Skeletal muscle satellite cell (primary cell): Measurements from ENCODE around the gene PRR9.

Experiments
- H3K27me3 ChIP-seq: 2 replicates; pipeline ENCODE4 v1.7.0; 2013; ENCODE audit warnings: low read length; ENCODE audit not compliant: control insufficient read depth, insufficient read depth
- H3K36me3 ChIP-seq: 2 replicates; pipeline ENCODE4 v1.7.0; 2013; ENCODE audit warnings: mild to moderate bottlenecking, control low read depth, low read length; ENCODE audit not compliant: insufficient read depth
- H3K4me1 ChIP-seq: 2 replicates; pipeline ENCODE4 v1.7.0; 2013; ENCODE audit warnings: low read length; ENCODE audit not compliant: control insufficient read depth, insufficient read depth
- H3K4me2 ChIP-seq: 2 replicates; pipeline ENCODE4 v1.7.0; 2013; ENCODE audit warnings: mild to moderate bottlenecking, low read length
- H3K4me3 ChIP-seq: 2 replicates; pipeline ENCODE4 v1.7.0; 2013; ENCODE audit warnings: low read length
- H3K9ac ChIP-seq: 2 replicates; pipeline ENCODE4 v1.7.0; 2013; ENCODE audit warnings: mild to moderate bottlenecking, low read depth, low read length, moderate library complexity
- H3K9me3 ChIP-seq: replicated peaks from 2 replicates; pipeline ENCODE4 v1.7.0; 2013; ENCODE audit warnings: mild to moderate bottlenecking, control low read depth, low read length

The PRR9 gene

GRCh38 chr1:153251988-153252387, 34.6 kb downstream of the PRR9 start:
- Histone ChIP-seq H3K9ac (no peak overlapping the region), H3K4me2 (no peak overlapping the region), H3K4me3 (no peak overlapping the region), H3K9me3 (no peaks in the 10 kb centered on the region), H3K4me1 (no peaks in the 10 kb centered on the region), H3K27me3 (no peaks in the 10 kb centered on the region), H3K36me3 (no peaks in the 10 kb centered on the region)

GRCh38 chr1:153253076-153253475, 35.7 kb downstream of the PRR9 start:
- H3K4me1 ChIP-seq: no peaks in the 10 kb centered on the region
- H3K9me3 ChIP-seq: no peaks in the 10 kb centered on the region
- H3K36me3 ChIP-seq: no peaks in the 10 kb centered on the region
- H3K4me2 ChIP-seq: no peak overlapping the region
- H3K9ac ChIP-seq: no peak overlapping the region
- no peak overlapping the region for H3K4me3 ChIP-seq
- no peaks in the 10 kb centered on the region for H3K27me3 ChIP-seq

- Histone ChIP-seq H3K4me1 (no peaks in the 10 kb centered on the region), H3K9ac (no peak overlapping the region), H3K27me3 (peaks cover 4% of the 10 kb centered on the region), H3K4me2 (no peak overlapping the region), H3K4me3 (no peak overlapping the region), H3K9me3 (no peaks in the 10 kb centered on the region), H3K36me3 (no peaks in the 10 kb centered on the region)
These were observed 36.3 kb downstream of the PRR9 start for GRCh38 chr1:153253693-153254092.

- peaks cover 49% of the 10 kb centered on the region for H3K27me3 ChIP-seq
- no peaks in the 10 kb centered on the region for H3K36me3 ChIP-seq
- no peak within 1 kb of the TSS for H3K4me2 ChIP-seq
- H3K4me1 ChIP-seq: peaks cover 9% of the 10 kb centered on the region
- H3K9me3 ChIP-seq: no peaks in the 10 kb centered on the region
- H3K4me3 ChIP-seq: no peak within 1 kb of the TSS
- H3K9ac ChIP-seq: no peak within 1 kb of the TSS
These were observed 42.0 kb downstream of the PRR9 start, which contains the start of gene LORICRIN for GRCh38 chr1:153259387-153259786. LORICRIN (plus strand) TSS chr1:153259687; CDS start chr1:153260950, 1,263 bp downstream.

- peaks cover 56% of the 10 kb centered on the region for H3K27me3 ChIP-seq
- H3K9ac ChIP-seq: no peak overlapping the region
- peak overlapping the region; percentile 73 for H3K4me2 ChIP-seq
- H3K9me3 ChIP-seq: no peaks in the 10 kb centered on the region
- H3K36me3 ChIP-seq: no peaks in the 10 kb centered on the region
- no peak overlapping the region for H3K4me3 ChIP-seq
- H3K4me1 ChIP-seq: peaks cover 9% of the 10 kb centered on the region
These were observed 43.3 kb downstream of the PRR9 start for GRCh38 chr1:153260585-153261280.

- H3K36me3 ChIP-seq: no peaks in the 10 kb centered on the region
- peak overlapping the region; percentile 65 for H3K4me3 ChIP-seq
- H3K4me1 ChIP-seq: peaks cover 9% of the 10 kb centered on the region
- H3K4me2 ChIP-seq: peak overlapping the region; percentile 73
- no peak overlapping the region for H3K9ac ChIP-seq
- H3K27me3 ChIP-seq: peaks cover 56% of the 10 kb centered on the region
- H3K9me3 ChIP-seq: no peaks in the 10 kb centered on the region
These were observed 44.1 kb downstream of the PRR9 start for GRCh38 chr1:153261281-153262069.

GRCh38 chr1:153262070-153262366, 44.6 kb downstream of the PRR9 start:
- Histone ChIP-seq H3K9me3 (no peaks in the 10 kb centered on the region), H3K4me2 (peak overlapping the region; percentile 73), H3K9ac (no peak overlapping the region), H3K4me1 (peaks cover 9% of the 10 kb centered on the region), H3K27me3 (peaks cover 56% of the 10 kb centered on the region), H3K4me3 (peak overlapping the region; percentile 65), H3K36me3 (no peaks in the 10 kb centered on the region)

GRCh38 chr1:153262462-153263157, 45.2 kb downstream of the PRR9 start:
- no peak overlapping the region for H3K9ac ChIP-seq
- H3K36me3 ChIP-seq: no peaks in the 10 kb centered on the region
- no peak overlapping the region for H3K4me3 ChIP-seq
- H3K27me3 ChIP-seq: peaks cover 56% of the 10 kb centered on the region
- no peaks in the 10 kb centered on the region for H3K9me3 ChIP-seq
- H3K4me2 ChIP-seq: no peak overlapping the region
- H3K4me1 ChIP-seq: peaks cover 9% of the 10 kb centered on the region

- Histone ChIP-seq H3K4me1 (peaks cover 9% of the 10 kb centered on the region), H3K27me3 (peaks cover 35% of the 10 kb centered on the region), H3K9me3 (no peaks in the 10 kb centered on the region), H3K36me3 (no peaks in the 10 kb centered on the region), H3K9ac (no peak overlapping the region), H3K4me3 (no peak overlapping the region), H3K4me2 (no peak overlapping the region)
These were observed 48.1 kb downstream of the PRR9 start for GRCh38 chr1:153265457-153265856.
